ENCODE results near the gene DDC.

GRCh38 chr7:50565977-50566376, 772 bp upstream of the DDC start:
- TF ChIP-seq CTCF (conservative IDR thresholded peaks at IDR 0.05) (no peak), EZH2 (IDR thresholded peaks at IDR 0.05; ENCODE audit: low read depth) (no peak)

Data from PC-9 (cell line).